ENCODE results near the gene TRAK1. TPM values are rescaled to one million over a fixed set of nuclear protein-coding genes. Genes with fewer than 3 reads are reported as not detected.

TRAK1 gene
- total RNA-seq, 2 experiments from 2014 or later = 62.5 to 88.3 TPM

- Histone ChIP-seq H3K4me2 (ENCODE audit: low read length) (peak overlapping the region; percentile 89), H3K9me3 (ENCODE audit: low read length) (no peaks in the 10 kb centered on the region), H2AFZ (ENCODE audit: low read length) (no peak overlapping the region), H3K36me3 (ENCODE audit: insufficient read depth, low read length) (peaks cover 7% of the 10 kb centered on the region), H3K79me2 (ENCODE audit: insufficient read depth, low read depth, low read length) (peaks cover 68% of the 10 kb centered on the region), H3K27ac (ENCODE audit: low read depth, low read length, poor library complexity, severe bottlenecking) (peak overlapping the region; percentile 66), H3K4me3 (ENCODE audit: low read depth, low read length, poor library complexity, severe bottlenecking) (peak overlapping the region; percentile 67), H3K9me2 (ENCODE audit: insufficient read depth, low read length) (no peaks in the 10 kb centered on the region), H3K4me1 (ENCODE audit: insufficient read depth, low read length, poor library complexity, severe bottlenecking) (peaks cover 63% of the 10 kb centered on the region), H4K20me1 (ENCODE audit: insufficient read depth, low read length) (0 out of 2 replicates have a peak, but pooled peaks cover under 1% of the 10 kb centered on the region)
- ChIA-PET CTCF (ENCODE audit: unreplicated experiment) (interaction anchor here (0.8 to 1.9 kb wide), 4 partner anchors 12 to 40 kb away, joined by 3 to 14 read pairs (median 4); no protein-coding TSS in a partner anchor), POLR2A (interaction anchor here (0.5 to 4.6 kb wide), 6 partner anchors 11 to 29 kb away, joined by 4 to 38 read pairs (median 8); no protein-coding TSS in a partner anchor)
- DNase-seq (ENCODE audit: low spot score) = no peak
- no TSS peak for BruUV-seq (replicated peaks)
- intact Hi-C loops (cut with micrococcal nuclease; ENCODE audit: unreplicated experiment) = no loop called here
- TF ChIP-seq CTCF (conservative IDR thresholded peaks at IDR 0.05; ENCODE audit: low read length) (no peak), EZH2phosphoT487 (IDR thresholded peaks at IDR 0.05; ENCODE audit: borderline replicate concordance, low read depth, low read length) (no peak)
Observed at GRCh38 chr3:42159147-42159546, 68.0 kb downstream of the TRAK1 start.

- intact Hi-C loops (cut with micrococcal nuclease; ENCODE audit: unreplicated experiment) = no loop called here
- peak; percentile 88 for DNase-seq (ENCODE audit: low spot score)
- TF ChIP-seq EZH2phosphoT487 (IDR thresholded peaks at IDR 0.05; ENCODE audit: borderline replicate concordance, low read depth, low read length) (no peak), CTCF (conservative IDR thresholded peaks at IDR 0.05; ENCODE audit: low read length) (no peak)
- no TSS peak for BruUV-seq (replicated peaks)
- Histone ChIP-seq H3K36me3 (ENCODE audit: insufficient read depth, low read length) (peaks cover 7% of the 10 kb centered on the region), H3K4me1 (ENCODE audit: insufficient read depth, low read length, poor library complexity, severe bottlenecking) (peaks cover 70% of the 10 kb centered on the region), H3K4me2 (ENCODE audit: low read length) (peak overlapping the region; percentile 89), H3K9me2 (ENCODE audit: insufficient read depth, low read length) (no peaks in the 10 kb centered on the region), H3K9me3 (ENCODE audit: low read length) (no peaks in the 10 kb centered on the region), H3K79me2 (ENCODE audit: insufficient read depth, low read depth, low read length) (peaks cover 71% of the 10 kb centered on the region), H4K20me1 (ENCODE audit: insufficient read depth, low read length) (0 out of 2 replicates have a peak, but pooled peaks cover 5% of the 10 kb centered on the region), H2AFZ (ENCODE audit: low read length) (peak overlapping the region; percentile 1; the same call in 1 of the 2 replicates), H3K27ac (ENCODE audit: low read depth, low read length, poor library complexity, severe bottlenecking) (peak overlapping the region; percentile 66), H3K4me3 (ENCODE audit: low read depth, low read length, poor library complexity, severe bottlenecking) (peak overlapping the region; percentile 67)
- ChIA-PET POLR2A (interaction anchor here (0.6 to 4.6 kb wide), 6 partner anchors 11 to 93 kb away, joined by 3 to 38 read pairs (median 7); no protein-coding TSS in a partner anchor), CTCF (ENCODE audit: unreplicated experiment) (interaction anchor here (0.6 to 1.9 kb wide), 5 partner anchors 11 to 918 kb away, joined by 4 to 14 read pairs (median 5); no protein-coding TSS in a partner anchor)
Observed at GRCh38 chr3:42159706-42160472, 68.7 kb downstream of the TRAK1 start.

Measured in OCI-LY7 (cell line).